Kidney epithelial cell (primary cell): ENCODE results near the gene C1QC. TPM values are rescaled to one million over a fixed set of nuclear protein-coding genes. Genes with fewer than 3 reads are reported as not detected.

Experiments used
- DNase-seq: peaks from one replicate; pipeline ENCODE4 v3.0.0-alpha.2; 2010; ENCODE audit warnings: low read depth
- H3K27me3 ChIP-seq: 2 replicates; pipeline ENCODE4 v1.6.0; 2011; ENCODE audit warnings: low read length; ENCODE audit not compliant: control insufficient read depth, insufficient read depth
- H3K36me3 ChIP-seq: 2 replicates; pipeline ENCODE4 v1.5.1; 2011; ENCODE audit warnings: low read length; ENCODE audit not compliant: control insufficient read depth, insufficient read depth
- H3K4me3 ChIP-seq: 2 replicates; pipeline ENCODE4 v1.5.1; 2011; ENCODE audit warnings: low read depth, mild to moderate bottlenecking, control low read depth, low read length
- total RNA-seq: library from RNA; depleted of rRNA; stranded (reverse); fragments of >200 nt; gene quantifications from 2 replicates; pipeline ENCODE4 v1.2.3, GENCODE V29; 2015
- TF ChIP-seq, protein P1 (sequence below): IDR thresholded peaks from 2 replicates; pipeline ENCODE4 v1.5.1; 2011; ENCODE audit warnings: mild to moderate bottlenecking, moderate library complexity, low read length, control low read depth, inconsistent platforms; ENCODE audit not compliant: insufficient read depth, poor library complexity, severe bottlenecking

The C1QC gene
- total RNA-seq, 1 donor from 2014 or later = 0.58 TPM

DNA sequence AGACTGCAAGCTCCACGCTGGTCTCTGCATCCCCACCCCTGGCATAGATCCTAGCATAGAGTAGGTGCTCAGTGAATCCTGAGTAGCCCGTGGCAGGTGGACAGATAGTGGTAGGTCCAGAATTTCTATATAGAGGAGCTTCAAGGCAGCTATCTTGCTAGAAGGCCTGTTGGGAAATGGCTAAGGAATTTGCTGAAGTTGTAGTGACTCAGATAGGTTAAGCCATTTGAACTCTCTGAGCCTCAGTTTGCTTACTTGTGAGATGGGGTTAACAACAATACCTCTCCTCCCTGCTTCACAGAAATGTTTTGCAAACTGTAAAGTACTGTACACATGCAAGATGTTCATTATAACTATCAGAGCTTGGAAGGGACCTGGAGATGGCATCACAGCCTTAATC lies 43.8 kb downstream of the C1QC start:
- H3K4me3 ChIP-seq = no peak overlapping the region
- no peak for DNase-seq
- TF ChIP-seq, protein P1, sequence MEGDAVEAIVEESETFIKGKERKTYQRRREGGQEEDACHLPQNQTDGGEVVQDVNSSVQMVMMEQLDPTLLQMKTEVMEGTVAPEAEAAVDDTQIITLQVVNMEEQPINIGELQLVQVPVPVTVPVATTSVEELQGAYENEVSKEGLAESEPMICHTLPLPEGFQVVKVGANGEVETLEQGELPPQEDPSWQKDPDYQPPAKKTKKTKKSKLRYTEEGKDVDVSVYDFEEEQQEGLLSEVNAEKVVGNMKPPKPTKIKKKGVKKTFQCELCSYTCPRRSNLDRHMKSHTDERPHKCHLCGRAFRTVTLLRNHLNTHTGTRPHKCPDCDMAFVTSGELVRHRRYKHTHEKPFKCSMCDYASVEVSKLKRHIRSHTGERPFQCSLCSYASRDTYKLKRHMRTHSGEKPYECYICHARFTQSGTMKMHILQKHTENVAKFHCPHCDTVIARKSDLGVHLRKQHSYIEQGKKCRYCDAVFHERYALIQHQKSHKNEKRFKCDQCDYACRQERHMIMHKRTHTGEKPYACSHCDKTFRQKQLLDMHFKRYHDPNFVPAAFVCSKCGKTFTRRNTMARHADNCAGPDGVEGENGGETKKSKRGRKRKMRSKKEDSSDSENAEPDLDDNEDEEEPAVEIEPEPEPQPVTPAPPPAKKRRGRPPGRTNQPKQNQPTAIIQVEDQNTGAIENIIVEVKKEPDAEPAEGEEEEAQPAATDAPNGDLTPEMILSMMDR = no peak
- no peaks in the 10 kb centered on the region for H3K36me3 ChIP-seq
- no peaks in the 10 kb centered on the region for H3K27me3 ChIP-seq

DNA sequence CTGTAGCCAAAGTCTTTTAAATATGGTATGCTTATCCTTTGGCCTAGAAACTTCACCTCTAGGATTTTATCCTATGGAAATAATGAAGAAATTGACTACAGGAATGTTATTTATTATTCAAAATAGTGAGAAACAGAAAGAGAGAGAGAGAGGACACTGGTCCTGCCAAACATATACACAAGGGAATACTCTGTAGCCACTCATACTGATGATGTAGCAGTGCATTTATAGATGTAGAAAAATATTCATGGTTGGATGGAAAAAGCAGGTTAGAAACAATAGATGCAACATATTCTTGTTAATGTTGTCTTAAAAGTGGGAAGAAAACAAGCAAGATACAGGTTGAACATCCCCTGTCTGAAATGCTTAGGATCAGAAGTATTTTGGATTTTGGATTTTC lies 45.0 kb downstream of the C1QC start:
- TF ChIP-seq, protein P1 = no peak
- Histone ChIP-seq H3K4me3 (no peak overlapping the region), H3K27me3 (no peaks in the 10 kb centered on the region), H3K36me3 (no peaks in the 10 kb centered on the region)
- DNase-seq = no peak

DNA sequence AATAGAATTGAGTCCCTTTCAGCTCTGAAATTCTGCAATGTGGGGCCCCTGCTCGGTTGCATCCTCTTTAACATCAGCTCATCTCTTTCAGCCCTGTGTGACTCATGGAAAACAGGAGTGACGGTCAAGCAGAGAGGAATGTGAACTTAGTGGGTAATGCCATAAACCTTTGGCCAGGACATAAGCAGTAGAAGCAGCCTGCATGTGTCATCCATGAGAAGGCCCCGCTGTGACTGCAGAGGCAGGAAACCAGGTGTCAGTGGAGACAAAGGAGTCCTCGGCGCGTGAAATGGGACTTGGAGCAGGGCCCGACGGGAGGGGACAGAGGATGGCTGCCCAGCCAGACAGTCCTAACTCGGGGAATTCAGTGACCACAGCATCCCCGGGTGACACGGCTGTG lies 46.1 kb downstream of the C1QC start:
- no peak overlapping the region for H3K4me3 ChIP-seq
- H3K36me3 ChIP-seq = no peaks in the 10 kb centered on the region
- peak; percentile 99 for DNase-seq
- TF ChIP-seq, protein P1 = peak; percentile 5
- no peaks in the 10 kb centered on the region for H3K27me3 ChIP-seq

DNA sequence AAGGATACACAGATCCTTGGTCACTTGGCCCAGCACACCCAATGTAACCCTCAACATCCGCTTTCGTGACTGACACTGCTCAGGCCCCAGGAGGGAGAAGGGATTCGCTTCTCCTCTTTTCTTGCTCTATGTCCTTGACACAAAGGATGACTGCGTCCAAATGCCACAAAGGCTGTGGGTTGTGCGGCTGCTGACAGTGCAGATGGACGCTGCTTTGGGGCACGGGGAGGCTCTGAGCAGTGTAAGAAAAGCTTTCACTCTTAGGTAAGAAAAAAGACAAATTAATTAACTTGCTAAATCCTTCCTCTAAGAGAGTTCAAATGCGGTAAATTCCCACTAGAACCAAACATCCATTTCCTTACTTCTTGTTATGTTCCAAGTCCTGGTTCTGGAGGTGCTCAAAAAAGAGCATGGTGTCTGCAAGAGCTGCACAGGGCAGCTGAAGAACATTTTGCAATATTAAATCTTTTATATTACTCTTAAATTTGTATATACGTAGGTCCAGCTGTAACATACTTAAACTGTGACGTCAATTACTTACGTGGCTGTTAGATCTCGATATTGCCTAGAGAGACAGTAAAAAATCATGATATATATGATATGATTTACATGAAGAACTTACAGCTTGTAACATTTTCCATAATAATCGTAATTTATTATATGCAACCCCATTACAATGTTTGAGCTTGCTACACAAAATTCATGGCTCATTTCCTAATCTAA lies 47.8 kb downstream of the C1QC start:
- TF ChIP-seq, protein P1 = no peak
- H3K4me3 ChIP-seq = no peak overlapping the region
- H3K27me3 ChIP-seq = no peaks in the 10 kb centered on the region
- no peaks in the 10 kb centered on the region for H3K36me3 ChIP-seq
- DNase-seq = no peak

DNA sequence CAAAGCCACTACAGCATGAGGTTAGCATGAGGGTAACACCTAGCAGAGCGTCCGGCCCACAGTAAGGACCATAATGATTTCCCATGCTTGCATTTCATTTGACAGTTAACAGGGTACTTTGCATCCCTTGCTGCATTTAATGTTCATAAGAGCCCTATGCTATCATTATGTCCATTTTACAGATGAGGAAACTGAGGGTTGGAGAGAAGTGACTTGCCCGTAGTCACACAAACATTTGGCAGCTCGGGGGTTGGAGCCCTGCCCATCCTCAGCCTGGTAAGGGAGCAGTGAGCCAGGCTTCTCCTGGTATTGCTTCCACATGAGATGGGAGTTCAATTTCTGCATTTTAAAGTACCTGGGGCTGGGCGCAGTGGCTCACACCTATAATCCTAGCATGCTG lies 50.7 kb downstream of the C1QC start:
- no peak overlapping the region for H3K4me3 ChIP-seq
- DNase-seq = no peak
- no peaks in the 10 kb centered on the region for H3K36me3 ChIP-seq
- TF ChIP-seq, protein P1 = no peak
- no peaks in the 10 kb centered on the region for H3K27me3 ChIP-seq

DNA sequence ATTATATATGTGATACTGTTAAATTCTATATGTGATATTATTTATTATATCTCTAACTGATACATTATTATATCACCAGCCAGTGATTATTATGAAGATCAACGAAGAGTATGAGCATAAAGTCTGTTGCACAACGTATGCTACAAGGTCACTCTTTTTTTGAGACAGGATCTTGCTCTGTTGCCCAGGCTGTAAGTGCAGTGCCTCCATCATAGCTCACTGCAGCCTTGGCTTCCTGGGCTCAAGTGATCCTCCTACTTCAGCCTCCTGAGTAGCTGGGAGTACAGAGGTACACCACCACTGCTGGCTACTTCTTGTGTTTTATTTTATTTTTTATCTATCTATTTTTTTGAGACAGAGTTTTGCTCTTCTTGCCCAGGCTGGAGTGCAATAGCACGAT lies 53.2 kb downstream of the C1QC start:
- Histone ChIP-seq H3K36me3 (no peaks in the 10 kb centered on the region), H3K27me3 (no peaks in the 10 kb centered on the region), H3K4me3 (no peak overlapping the region)
- TF ChIP-seq, protein P1 = no peak
- no peak for DNase-seq
